Astrocyte of the cerebellum (primary cell): Measurements from ENCODE around the gene PSMD5.

Experiments used
- DNase-seq: peaks from one replicate; pipeline ENCODE4 v3.0.0-alpha.2; 2011; ENCODE audit warnings: low read depth
- H3K4me3 ChIP-seq: 2 replicates; pipeline ENCODE4 v1.5.1; 2011; ENCODE audit warnings: mild to moderate bottlenecking, low read depth, low read length, moderate library complexity
- CTCF ChIP-seq: IDR thresholded peaks from 2 replicates; pipeline ENCODE4 v1.5.1; 2012; ENCODE audit warnings: low read length, low read depth, moderate library complexity, mild to moderate bottlenecking; ENCODE audit errors: missing control alignments
- in situ Hi-C: cut with HindIII; loops from 2 replicates; pipeline ENCODE4 v1.10.0; 2017; ENCODE audit warnings: low sequenced_read_pairs

PSMD5 gene

DNA sequence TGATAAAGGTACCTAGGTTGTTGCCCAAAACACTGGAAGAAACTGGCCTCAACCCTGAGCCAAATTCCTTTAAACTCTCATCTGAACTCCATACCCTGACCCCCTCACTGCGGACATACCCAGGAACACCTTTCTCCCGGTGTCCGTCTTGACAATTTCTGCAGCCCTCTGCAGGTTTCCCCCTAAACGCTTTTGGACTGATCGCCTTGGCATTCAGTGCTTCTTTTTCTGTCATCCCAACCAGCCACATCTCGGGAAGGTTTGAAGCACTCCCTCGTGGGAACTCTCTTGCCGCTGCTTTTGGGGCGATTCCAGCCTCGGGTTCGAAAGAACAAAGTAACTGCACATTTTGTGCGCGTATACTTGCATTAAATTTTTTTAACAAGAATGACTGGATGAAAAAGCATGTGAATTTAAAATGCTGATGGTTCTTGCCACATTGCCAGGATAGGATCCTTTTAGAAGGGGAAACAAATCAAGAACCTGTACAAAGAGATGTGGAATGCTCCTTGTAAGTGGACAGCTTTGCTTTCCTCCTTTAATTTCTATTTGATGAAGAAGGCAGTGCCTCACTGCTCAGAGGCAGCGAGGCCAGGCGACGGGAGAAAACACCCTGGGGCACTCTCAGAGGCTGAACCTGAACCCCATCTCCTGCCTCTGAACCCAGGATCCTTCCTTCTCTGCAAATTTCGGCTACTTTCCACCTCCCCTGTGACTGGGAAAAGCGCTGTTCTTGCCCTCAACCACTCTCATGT is 615 bp downstream of the PSMD5 start:
- TF ChIP-seq CTCF: no peak
- no peak for DNase-seq
- peak overlapping the region; percentile 97 for H3K4me3 ChIP-seq
- in situ Hi-C loops: no loop called here

GRCh38 chr9:120839146-120839545 is 3.6 kb downstream of the PSMD5 start:
- in situ Hi-C loops: no loop called here
- DNase-seq: peak; percentile 31
- no peak overlapping the region for H3K4me3 ChIP-seq
- TF ChIP-seq CTCF: no peak

DNA sequence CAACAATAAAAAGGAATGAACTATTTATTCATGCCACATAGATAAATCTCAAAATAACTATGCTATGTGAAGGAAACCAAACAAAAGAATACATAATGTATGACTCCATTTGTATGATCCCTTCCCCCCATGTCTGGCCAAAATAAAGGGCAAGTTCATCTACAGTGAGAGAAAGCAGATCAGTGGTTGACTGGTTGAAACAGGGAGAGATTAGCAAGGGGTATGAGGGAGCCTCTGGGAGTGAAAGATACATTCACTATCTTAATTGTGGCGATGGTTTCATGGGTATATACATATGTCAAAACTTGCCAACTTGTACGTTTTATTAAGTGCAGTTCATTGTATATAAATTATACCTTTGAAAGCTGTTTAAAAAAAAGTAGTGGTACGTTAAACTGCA is 4.8 kb downstream of the PSMD5 start:
- no peak for TF ChIP-seq CTCF
- in situ Hi-C loops: no loop called here
- H3K4me3 ChIP-seq: no peak overlapping the region
- DNase-seq: no peak

- no peak for TF ChIP-seq CTCF
- in situ Hi-C loops: no loop called here
- no peak for DNase-seq
- no peak overlapping the region for H3K4me3 ChIP-seq
These were observed 9.4 kb downstream of the PSMD5 start for GRCh38 chr9:120833325-120833724.

GRCh38 chr9:120832807-120833206 is 9.9 kb downstream of the PSMD5 start:
- no peak for DNase-seq
- in situ Hi-C loops: no loop called here
- TF ChIP-seq CTCF: no peak
- no peak overlapping the region for H3K4me3 ChIP-seq

DNA sequence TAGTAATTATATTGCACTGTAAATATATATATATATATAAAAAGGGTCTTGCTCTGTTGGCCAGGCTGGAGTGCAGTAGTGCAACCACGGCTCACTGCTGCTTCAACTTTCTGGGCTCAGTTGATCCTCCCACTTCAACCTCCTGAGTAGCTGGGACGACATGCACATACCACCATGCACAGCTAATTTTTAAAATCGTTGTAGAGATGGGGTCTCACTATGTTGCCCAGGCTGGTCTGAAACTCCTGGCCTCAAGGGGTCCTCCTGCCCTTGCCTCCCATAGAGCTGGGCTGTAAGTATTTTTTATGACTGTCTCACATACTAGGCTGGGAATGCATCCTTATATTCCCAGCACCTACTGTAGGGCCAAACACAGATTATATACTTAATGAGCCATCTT is 11.9 kb downstream of the PSMD5 start:
- no peak overlapping the region for H3K4me3 ChIP-seq
- in situ Hi-C loops: no loop called here
- TF ChIP-seq CTCF: no peak
- DNase-seq: no peak

- no peak for DNase-seq
- in situ Hi-C loops: no loop called here
- no peak overlapping the region for H3K4me3 ChIP-seq
- TF ChIP-seq CTCF: no peak
These were observed 12.6 kb downstream of the PSMD5 start for GRCh38 chr9:120830151-120830550.
